Left ventricle myocardium inferior (tissue), 1 donor: ENCODE measurements around the gene FRMD3. TPM values are rescaled to one million over a fixed set of nuclear protein-coding genes. Genes with fewer than 3 reads are reported as not detected.

Experiments used
- DNase-seq: peaks from one replicate; pipeline ENCODE4 v3.0.0-alpha.2; 2020
- H3K27ac ChIP-seq: fragments of 200-600 bp; replicated peaks from 2 replicates; pipeline ENCODE4 v1.8.0; 2021
- H3K27me3 ChIP-seq: fragments of 200-600 bp; 2 replicates; pipeline ENCODE4 v1.8.0; 2021; ENCODE audit warnings: low read depth
- H3K36me3 ChIP-seq: fragments of 200-600 bp; 2 replicates; pipeline ENCODE4 v1.8.0; 2021
- H3K4me1 ChIP-seq: fragments of 200-600 bp; 2 replicates; pipeline ENCODE4 v1.8.0; 2021
- H3K4me3 ChIP-seq: fragments of 200-600 bp; 2 replicates; pipeline ENCODE4 v1.8.0; 2021; ENCODE audit warnings: mild to moderate bottlenecking, moderate library complexity
- H3K9me3 ChIP-seq: fragments of 200-600 bp; replicated peaks from 2 replicates; pipeline ENCODE4 v1.8.0; 2021
- CTCF ChIP-seq: fragments of 200-600 bp; IDR thresholded peaks from 2 replicates; pipeline ENCODE4 v1.8.0; 2021; ENCODE audit warnings: antibody characterized with exemption, mild to moderate bottlenecking, borderline replicate concordance
- intact Hi-C: fragments of 100-400 bp; cut with micrococcal nuclease; formaldehyde crosslinking; loops from one replicate; pipeline ENCODE4 v1.11.0; 2022
- total RNA-seq: library from RNA; stranded (reverse); fragmentation: NEBNext Ultra II Directional; extraction: Animal tissue kit (Norgen Biotek cat#: 25700); gene quantifications from one replicate; pipeline ENCODE4 v1.2.1, GENCODE V29; 2021
- donor health status: DM: no; HTN: yes; CAD: no; lungs with severe emphysema.

Gene FRMD3
- total RNA-seq, 1 donor from 2014 or later, result 131 TPM

GRCh38 chr9:83198371-83198770, 339.8 kb downstream of the FRMD3 start:
- Histone ChIP-seq H3K4me1 (no peaks in the 10 kb centered on the region), H3K4me3 (no peak overlapping the region), H3K27me3 (peaks cover 41% of the 10 kb centered on the region), H3K27ac (no peak overlapping the region), H3K9me3 (no peaks in the 10 kb centered on the region), H3K36me3 (no peaks in the 10 kb centered on the region)
- TF ChIP-seq CTCF, result no peak
- intact Hi-C loops, result no loop called here
- no peak for DNase-seq

DNA sequence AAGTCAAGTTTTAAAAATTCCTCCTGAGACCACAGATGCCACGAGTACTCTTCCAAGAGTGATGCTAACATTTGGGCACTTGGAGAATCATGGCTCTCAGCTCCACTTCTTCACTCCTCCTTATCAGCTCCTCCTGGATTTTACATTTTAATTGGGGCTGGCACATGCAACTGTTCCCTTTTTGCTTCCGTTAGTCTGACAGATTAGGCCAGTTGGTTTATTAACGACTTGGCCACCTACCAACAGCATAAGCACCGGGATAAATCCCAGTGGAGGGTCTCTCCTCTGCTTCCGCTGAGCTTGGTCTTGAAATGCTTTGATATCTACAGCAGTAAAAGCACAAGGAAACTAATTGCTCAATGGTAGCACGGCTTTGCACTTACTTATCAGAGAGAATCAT, 340.6 kb downstream of the FRMD3 start:
- no peaks in the 10 kb centered on the region for H3K9me3 ChIP-seq
- intact Hi-C loops, result no loop called here
- H3K36me3 ChIP-seq, result no peaks in the 10 kb centered on the region
- TF ChIP-seq CTCF, result no peak
- no peak overlapping the region for H3K4me3 ChIP-seq
- H3K4me1 ChIP-seq, result no peaks in the 10 kb centered on the region
- DNase-seq, result no peak
- no peak overlapping the region for H3K27ac ChIP-seq
- H3K27me3 ChIP-seq, result peaks cover 49% of the 10 kb centered on the region

DNA sequence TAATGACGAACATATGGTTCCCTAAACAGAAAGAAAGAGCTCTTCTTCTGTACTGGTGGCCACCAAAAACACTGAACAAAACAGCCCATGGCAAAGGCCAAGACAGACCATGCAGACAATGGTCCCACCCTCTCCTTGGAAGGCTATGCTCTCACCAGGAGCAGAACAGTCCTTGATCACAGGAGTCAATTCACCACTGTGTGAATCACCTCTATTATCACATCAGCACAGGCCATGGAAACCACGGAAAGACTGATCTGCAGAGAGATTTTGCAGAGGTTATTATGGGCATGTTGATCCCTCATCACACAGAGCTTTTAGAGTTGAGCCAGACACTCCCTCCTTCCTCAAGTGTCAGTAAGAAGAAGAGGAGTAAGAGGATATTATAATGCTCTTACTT, 341.3 kb downstream of the FRMD3 start:
- Histone ChIP-seq H3K4me1 (no peaks in the 10 kb centered on the region), H3K27ac (no peak overlapping the region), H3K27me3 (peaks cover 52% of the 10 kb centered on the region), H3K36me3 (no peaks in the 10 kb centered on the region), H3K9me3 (no peaks in the 10 kb centered on the region), H3K4me3 (no peak overlapping the region)
- DNase-seq, result no peak
- no peak for TF ChIP-seq CTCF
- intact Hi-C loops, result no loop called here

Other genes with a start within 250 kb of the FRMD3 start
- 3.5 TPM for gene IDNK, start 84.7 kb upstream of the FRMD3 start, total RNA-seq
- gene UBQLN1, start 169.6 kb upstream of the FRMD3 start, total RNA-seq, result 92.8 TPM